ENCODE measurements around the gene POLR1C.
A peak's percentile ranks its signal among the peaks of the same experiment; 100 is the strongest.
"Not testable (repeated sequence)": the region's sequence is repeated elsewhere in the genome, so short reads cannot be mapped to it uniquely, and the experiment has no call there.

The POLR1C gene

DNA sequence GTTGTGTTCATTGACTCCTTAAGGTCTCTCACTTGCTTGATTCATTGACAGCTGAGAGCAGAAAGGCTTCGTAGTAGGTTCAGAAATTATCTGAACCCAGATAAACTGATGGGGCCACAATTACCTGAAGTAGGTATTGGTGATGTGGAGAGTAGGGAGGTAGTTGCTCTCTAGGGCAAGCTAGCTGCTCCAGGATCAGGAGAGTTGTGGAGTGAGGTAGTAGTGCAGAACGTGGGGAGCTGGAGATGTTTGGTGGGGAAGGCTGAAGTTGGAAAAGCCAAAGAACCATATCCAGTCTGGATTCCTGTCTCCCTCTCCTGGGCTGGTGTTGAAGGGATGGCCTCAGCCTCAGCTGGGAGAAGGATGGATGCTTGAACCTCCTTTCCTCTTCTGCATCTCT, 23.7 kb upstream of the POLR1C start:
- no peak for DNase-seq (ENCODE audit: low read depth in 3 of 3)

DNA sequence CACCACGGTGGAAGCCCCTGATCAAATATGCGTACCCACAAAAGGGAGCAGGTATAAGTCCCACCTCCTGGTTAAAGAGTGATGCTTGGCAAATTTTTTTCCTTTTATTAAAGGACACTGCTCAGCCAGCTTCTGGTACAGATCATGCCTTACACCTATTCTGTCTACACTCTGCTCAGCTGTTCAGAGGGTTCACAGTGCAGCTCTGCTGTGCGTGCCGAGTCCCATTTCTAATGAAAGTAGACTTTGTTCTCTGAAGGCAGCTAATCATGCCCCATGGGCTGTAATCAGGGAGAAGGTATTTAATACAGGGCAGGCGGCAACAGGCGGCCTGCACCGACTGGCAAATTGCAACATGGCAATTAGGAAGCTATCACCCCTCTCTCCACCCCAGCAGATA, 23.1 kb upstream of the POLR1C start:
- DNase-seq (ENCODE audit: low read depth in 3 of 3) = no peak

DNA sequence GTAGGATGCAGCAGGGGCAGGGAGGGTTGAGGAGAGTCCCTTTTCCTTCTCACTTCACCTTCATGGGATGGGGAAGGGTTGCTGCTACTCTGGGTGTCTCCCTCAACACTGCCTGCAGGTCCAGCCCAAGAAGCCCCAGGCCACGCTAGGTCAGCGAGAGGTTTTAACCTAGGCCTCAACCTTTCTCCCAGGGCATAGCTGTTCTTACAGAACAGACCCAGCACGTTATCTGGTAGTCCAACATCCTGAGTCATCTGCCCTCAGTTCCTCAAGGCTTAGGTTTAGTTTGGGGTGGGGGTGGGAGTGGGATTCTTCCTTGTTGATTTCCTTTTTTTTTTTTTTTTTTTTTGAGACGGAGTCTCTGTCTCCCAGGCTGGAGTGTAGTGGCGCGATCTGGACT, 22.6 kb upstream of the POLR1C start:
- no peak for DNase-seq (ENCODE audit: low read depth in 3 of 3)

DNA sequence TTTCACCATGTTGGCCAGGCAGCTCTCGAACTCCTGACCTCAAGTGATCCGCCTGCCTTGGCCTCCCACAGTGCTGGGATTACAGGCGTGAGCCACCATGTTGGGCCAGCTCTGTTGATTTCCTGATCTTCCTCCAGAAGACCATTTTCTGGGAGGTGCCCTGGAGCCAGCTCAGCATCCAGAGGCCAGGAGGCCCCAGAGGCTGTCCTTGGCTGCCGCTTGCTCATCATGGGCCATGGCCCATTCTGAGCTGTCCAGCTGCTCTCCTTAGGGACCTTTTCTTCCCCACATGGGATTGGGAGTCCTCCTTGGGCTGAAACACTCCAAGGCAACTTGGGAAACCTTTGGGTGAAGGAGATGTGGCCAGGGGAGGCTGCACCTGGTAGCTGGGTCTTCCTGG, 22.1 kb upstream of the POLR1C start:
- no peak for DNase-seq (ENCODE audit: low read depth in 3 of 3)

DNA sequence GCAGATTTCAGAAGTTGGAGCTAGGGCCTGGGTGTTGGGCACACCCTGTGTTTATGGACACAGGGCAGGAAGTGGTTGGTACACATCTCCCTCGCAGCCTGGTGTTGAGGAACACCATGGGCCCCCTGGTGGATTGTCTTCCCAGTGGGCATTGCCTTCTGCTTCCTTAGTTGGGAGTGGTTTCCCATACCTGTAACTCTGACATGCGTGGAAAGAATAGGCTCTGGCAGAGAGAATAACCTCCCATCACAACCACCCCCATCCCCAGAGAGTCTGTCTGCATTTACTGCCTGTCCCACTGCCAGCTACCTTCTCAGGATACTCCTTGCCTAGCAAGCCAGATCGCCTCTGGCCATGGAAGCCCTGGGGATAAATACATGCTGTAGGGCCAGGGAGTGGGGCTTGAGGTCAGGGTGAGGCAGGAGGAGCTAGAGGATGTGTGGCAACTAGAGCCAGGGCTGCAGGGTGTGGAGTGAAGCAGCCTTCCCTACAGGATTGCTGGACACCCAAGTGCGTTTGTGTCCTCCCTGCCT, 21.4 kb upstream of the POLR1C start:
- DNase-seq (ENCODE audit: low read depth in 3 of 3) = no peak

DNA sequence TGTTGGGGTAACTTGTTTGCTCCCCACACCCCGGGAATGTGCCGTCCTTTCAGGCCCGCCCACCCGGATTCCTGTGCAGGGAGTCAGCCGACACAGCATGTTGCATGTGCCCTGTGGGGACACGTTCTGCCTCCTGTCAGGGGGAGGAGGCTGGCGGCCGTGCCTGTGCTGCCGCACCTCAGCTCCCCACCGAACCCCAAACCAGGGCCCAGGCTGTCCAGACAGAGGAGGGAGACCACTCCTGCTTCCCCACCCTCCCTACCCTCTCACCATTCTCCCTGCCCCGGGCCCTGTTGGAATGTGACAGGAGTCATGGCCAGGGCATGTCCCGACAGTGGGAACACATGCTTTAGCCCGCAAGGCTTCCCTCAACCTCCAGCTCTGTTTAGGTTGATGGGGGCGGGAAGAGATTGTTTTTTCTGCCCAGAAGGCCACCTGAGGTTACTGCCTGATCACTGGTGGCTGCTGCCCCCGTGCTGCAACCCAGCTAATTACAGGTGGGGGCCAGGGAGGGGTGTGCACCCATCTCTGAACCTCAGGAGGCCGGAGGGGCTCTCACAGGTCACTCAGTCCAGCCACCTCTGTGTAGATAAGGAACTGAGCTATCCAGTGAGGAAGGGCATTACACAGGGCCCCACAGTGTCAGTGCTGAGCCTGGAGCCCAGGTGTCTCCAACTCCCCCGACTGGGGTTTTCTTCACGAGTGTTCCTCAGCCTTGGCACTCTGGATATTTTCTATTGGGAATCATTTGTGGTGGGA, 20.3 kb upstream of the POLR1C start:
- no peak for DNase-seq (ENCODE audit: low read depth in 3 of 3)

DNA sequence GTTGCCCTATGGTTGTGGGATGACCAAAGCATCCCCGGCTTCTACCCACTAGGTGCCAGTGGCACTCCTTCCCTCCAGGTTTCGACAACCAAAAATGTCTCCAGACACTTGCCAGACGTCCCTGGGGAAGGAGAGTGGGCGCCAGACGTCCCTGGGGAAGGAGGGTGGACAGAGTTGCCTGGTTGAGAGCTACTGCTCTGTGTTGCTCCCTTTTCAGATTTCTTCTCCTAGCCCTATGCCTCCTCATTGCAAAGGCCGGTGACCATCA, 19.8 kb upstream of the POLR1C start:
- no peak for DNase-seq (ENCODE audit: low read depth in 3 of 3)

DNA sequence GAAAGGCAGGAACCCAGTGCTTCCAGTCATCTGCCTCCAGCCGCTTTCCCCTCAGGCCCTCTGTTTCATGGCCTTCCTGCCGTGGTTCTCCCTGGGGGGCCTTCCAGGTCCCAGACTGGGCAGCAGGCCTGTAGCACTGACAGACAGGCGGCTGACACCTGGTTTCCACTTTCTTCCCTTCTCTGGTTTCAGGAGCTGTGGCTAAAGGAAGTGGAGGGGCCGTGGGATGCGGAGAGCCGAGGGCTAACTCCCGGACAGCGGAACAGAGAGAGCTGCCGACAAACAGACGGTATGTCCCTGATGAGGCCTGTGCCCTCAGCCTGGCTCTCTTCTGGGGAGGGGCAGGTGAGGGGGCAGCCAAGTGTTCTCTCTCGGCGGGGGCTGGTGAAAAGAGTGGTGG, 19.2 kb upstream of the POLR1C start:
- DNase-seq (ENCODE audit: low read depth in 3 of 3) = no peak

DNA sequence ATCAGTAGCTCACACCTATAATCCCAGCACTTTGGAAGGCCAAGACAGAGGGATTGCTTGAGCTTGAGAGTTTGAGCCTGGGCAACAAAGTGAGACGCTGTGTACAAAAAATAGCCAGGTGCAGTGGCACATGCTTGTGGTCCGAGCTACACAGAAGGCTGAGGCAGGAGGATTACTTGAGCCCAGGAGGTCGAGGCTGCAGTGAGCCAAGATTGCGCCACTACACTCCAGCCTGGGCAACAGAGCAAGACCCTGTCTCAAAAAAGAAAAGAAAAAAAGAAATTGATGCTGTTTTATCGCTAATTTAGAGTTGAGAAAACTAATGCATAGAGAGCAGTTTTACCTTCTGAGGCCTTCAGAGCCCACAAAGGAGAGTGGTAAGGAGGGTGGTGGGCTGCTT, 18.6 kb upstream of the POLR1C start:
- not testable (repeated sequence) for DNase-seq (ENCODE audit: low read depth in 3 of 3)

DNA sequence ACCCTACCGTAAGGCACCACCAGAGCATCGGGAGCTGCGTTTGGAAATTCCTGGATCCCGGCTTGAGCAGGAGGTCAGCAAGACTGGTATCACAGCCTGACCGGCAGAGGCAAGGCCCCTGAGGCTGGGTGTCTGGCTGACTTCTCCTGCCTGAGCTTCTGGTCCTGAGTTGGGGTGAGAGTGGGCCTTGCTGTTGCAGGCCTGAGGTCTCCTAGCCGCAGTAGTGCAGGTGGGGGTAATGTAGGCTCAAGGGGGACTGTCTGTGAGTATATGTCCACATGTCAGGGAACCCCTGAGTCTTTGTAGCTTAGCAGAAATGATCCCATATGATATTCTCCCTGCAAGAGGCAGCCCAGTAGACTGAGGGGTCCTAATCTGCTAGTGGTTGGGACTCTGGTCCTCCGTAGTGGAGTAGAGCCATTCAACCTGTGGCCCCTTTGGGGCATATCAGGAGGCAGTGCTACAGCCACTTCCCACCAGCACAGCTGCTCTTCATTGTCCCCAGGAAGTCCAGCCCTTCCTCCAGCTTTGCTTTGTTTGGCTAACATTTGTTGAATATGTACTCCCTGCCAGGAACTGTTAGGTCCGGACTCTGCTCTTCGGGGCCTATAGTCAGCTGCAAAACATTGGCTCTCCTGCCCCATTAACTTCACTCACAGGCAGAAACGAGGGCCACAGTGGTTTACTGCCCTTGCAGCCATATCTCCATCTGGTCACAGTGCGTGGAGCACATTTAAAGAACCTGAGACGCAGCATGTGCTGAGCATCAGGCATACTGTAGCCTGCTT, 17.7 kb upstream of the POLR1C start:
- no peak for DNase-seq (ENCODE audit: low read depth in 3 of 3)

DNA sequence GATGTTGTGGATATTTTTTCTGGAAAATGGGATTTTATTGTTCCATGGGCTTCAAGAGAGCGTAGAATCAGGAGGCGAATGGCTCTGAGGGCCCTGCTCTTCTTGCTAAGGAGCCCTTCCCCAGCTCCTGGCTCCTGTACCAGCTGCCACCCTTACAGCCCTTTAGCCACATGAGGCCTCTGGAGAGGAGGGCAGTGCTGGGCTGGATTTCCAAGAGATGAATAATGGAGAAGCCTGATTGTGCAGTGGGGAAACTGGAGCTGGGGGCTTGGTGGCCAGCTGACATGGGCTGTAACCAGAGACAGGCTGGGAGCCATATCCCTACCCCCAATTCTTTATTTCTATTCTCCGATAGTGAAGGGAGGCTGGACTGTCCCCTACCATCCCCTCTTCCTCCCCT, 16.0 kb upstream of the POLR1C start:
- no peak for DNase-seq (ENCODE audit: low read depth in 3 of 3)

DNA sequence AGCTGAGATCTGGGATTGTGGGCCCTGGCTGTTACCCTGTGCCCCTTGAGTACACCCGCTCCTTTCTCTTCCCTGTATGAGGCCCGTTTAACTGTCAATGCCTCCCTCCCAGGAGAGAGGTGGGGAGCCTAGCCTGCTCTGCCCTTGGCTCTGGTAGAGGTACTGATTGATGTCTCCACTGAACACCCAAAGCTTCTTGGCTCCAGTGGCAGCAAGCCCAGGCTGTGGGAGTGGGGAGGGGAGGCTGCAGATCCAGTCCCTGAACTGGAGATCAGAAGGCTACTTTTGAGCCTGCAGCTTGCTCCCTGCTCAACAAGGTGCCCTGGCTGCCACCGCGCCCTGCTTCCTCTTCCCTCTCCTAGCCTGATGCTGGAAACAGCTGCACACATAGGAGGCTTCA, 14.2 kb upstream of the POLR1C start:
- DNase-seq (ENCODE audit: low read depth in 3 of 3) = no peak

DNA sequence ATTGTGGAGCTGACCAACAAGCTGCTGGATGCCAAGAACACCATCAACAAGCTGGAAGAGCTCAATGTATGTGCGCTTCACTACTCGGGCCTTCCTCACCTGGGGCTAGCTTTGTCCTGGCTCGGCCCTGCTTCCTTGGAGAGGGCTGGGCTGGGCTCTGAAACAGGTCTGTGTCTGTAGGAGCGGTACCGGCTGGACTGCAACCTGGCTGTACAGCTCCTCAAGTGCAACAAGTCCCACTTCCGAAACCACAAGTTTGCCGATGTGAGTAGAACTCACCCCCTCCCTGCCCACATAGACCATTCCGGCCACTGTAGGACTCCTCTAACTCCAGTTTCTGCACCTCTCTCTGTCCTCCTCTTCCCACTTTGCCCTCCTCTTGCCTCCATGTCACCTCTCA, 13.4 kb upstream of the POLR1C start:
- no peak for DNase-seq (ENCODE audit: low read depth in 3 of 3)

DNA sequence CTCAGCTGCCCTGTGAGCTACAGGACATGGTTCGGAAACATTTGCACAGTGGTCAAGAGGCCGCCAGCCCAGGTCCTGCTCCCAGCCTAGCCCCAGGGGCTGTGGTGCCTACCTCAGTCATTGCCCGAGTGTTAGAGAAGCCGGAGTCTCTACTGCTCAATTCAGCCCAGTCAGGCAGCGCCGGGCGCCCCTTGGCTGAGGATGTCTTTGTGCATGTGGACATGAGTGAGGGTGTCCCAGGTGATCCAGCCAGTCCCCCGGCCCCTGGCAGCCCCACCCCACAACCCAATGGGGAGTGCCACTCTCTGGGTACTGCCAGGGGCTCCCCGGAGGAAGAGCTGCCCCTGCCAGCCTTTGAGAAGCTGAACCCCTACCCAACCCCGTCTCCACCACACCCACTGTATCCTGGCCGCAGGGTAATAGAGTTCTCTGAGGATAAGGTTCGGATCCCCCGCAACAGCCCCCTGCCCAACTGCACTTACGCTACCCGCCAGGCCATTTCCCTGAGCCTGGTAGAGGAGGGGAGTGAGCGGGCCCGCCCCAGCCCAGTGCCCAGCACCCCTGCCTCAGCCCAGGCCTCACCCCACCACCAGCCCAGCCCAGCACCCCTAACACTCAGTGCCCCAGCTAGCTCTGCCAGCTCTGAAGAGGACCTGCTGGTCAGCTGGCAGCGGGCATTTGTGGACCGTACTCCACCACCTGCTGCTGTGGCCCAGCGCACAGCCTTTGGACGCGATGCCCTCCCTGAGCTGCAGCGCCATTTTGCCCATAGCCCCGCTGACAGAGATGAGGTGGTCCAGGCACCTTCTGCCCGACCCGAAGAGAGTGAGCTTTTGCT, 11.9 kb upstream of the POLR1C start:
- no peak for DNase-seq (ENCODE audit: low read depth in 3 of 3)

DNA sequence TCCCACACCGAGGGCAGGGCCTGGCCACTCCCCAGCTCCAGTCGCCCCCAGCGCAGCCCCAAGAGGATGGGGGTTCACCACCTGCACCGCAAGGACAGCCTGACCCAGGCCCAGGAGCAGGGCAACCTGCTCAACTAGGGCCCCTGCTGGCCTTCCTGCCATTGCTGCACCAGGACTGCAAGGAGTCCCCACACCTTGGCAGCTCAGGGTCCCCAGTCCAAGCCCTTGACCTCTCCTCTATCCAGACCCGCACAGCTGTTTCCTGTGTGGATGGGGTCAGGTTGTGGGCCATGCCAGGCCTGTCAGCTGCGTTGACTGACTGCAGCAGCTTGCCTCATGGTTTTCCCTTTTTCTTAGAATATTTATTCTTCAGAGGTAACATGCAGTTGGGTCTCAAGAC, 11.2 kb upstream of the POLR1C start:
- no peak for DNase-seq (ENCODE audit: low read depth in 3 of 3)

DNA sequence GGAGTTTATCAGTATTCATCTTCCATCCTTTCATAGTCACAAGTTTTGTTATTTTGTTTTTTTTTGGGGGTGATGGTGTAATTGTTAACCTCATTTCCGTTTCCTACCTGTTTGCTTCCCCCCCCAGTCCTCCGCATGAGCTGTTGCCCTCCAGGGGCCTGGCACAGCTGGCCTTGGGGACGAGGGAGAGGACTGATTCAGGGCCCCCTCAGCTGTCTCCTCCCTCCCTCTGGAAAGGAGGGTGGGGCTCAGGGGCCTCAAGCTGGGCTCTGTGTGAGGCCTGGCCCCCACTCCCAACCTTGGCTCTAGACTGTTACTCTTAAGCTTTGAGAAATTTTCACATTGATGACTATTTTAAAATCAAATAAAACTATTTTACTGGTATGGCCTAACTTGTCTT, 10.7 kb upstream of the POLR1C start:
- DNase-seq (ENCODE audit: low read depth in 3 of 3) = no peak

DNA sequence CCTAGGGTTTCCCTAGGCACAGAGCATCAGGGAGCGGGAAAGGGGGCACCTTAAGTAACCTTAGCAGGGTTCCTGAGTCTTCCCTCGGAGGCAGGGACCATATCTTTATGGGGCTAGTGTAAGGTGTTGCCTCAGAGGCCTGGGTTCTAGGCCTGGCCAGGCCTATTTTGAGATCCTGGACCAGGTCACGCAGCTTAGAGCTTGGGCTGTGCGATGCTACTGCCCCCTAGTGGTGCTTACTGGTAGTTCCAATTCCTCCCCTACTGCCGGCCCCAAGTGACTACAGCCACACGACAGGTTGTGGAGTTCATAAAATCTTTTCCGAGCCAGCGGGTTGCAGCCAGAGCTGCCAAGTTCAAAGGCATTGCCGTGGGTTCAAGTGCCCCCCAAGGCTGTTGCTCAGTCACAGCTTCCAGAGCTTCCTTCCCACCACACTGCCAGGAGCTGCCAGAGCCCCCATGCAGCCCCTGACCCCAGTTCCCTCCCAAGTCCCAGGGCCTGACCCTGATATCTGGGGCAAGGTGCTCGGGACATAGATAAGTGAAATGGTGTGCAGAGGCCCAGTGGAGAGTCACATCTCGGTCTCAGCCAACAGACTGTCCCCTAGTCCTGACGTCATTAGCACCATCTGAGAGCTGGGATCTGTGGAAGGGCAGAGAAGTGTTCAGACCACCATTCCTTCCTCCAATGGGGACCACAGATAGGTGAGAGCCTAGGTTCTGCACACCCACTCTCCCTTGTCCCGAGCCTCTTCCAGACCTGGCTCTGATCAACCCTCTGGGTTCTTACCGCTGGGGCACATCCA, 10.0 kb upstream of the POLR1C start:
- DNase-seq (ENCODE audit: low read depth in 3 of 3) = peak; percentile 67 to 75 (median 75)

DNA sequence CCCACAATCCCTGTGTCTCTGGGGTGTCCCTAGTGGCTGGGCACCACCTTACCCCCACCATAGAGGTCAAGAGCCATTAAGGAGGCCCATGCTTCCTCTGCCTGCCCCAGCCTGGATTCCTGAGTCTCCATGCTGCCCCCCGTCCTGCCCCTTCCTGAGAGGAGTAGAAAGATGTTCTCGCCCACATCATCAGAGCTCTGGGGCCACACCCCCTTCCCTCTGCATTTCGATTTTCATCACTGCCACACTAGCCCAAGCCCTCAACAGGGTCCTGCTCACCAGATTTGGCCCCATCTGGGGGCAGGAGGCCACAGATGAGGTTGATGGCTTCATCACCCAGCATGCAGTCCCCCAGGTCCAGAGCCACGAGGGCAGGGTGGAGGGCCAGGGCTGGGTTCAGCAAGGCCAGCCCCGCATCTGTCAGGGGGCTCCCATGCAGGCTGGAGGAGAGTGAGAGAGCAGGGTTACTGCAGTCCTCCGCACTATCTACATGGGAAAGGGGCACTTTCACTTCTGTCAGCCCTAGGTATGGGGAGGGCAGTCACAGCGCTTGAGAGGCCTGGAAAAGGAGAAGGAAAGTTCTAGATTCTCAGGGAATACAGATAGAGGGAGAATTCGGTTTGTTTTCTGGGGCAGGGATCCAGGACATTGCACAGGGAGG, 8.3 kb upstream of the POLR1C start:
- DNase-seq (ENCODE audit: low read depth in 3 of 3) = no peak

DNA sequence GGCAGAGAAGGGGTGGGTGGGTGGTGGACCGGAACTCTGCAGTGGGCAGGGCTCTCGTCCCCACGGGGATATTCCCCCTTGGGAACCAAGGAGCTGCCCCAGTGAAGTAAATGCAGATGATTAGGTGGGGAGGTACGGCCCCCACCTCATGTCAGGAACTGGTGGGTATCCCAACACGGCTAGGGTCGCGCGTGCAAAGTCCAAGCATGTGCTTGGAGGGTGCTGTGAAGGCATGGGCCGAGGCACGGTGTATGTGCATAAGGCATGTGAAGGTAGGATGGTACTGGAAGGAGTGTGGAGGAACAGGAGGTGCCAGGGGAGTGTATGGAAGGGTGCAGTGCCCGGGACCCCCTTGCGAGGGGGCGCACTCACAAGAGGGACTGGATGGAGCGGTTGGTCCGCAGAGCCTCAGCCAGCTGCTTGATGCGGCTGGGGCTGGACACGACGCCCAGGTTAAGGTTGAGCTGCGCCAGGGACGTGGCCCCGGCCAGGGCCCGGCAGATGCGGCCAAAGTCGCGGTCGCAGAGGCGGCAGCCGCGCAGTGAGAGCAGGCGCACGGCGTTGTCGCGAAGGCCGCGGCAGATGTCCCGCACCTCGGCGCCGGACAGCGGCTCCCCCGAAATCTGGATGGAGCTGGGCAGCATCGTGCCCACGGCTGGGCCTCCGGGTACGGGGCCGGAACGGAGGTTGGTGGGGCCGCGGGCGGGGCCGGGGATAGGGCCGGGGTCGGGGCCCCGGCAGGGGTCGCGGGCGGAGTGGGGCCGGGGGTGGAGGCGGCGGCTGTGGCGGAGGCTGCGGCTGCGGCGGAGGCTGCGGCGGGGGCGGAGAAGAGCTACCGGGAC, 7.5 kb upstream of the POLR1C start:
- no peak for DNase-seq (ENCODE audit: low read depth in 3 of 3)
